ENCODE measurements around the gene TENM3. TPM values are rescaled to one million over a fixed set of nuclear protein-coding genes. Genes with fewer than 3 reads are reported as not detected.
"Not testable (repeated sequence)": the region's sequence is repeated elsewhere in the genome, so short reads cannot be mapped to it uniquely, and the experiment has no call there.

The TENM3 gene
- polyA plus RNA-seq (2013, experiment 1 of 2; ENCODE audit: insufficient read length), result 12.4 TPM
- polyA plus RNA-seq (2013, experiment 2 of 2; ENCODE audit: insufficient read length), result 13.6 TPM

GRCh38 chr4:182243204-182243603, at the start of gene TENM3:
TENM3 (plus strand) TSS chr4:182243402; CDS start chr4:182324021, 80,619 bp downstream.
- not testable (repeated sequence) for DNase-seq

DNA sequence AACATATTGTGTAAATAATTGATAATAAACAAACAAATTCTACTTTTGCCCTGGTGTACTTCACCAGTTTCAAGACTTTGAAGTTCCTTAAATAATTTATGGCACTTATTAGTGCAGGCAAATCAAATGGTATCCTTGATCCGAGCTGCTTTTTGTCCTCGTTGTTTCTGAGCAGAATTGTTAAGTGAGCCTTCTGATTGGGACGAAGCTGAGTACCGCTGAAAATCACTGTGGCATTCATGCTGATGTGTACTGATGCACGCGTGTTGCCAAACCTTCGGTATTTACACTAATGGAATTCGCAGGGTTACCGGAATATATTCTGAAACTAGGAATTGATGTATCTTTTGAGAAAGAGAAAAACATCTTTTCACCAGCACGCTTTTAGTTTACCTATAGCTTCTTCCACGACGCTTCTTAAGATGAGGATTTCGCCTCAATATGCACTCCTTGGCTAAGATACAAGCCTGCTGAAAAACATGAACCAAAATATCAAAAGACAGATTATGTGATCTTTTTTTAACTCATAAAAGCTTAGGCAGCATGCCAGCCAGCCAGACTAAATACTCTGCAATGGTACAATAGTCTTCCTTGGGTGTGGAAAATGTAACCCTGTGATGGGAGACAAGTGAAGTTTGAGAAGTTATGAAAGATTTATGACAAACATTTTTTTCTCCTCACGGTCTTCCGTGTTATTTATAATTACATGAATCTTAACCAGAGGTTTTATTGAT, 48.9 kb upstream of the TENM3 start:
- DNase-seq, result no peak

DNA sequence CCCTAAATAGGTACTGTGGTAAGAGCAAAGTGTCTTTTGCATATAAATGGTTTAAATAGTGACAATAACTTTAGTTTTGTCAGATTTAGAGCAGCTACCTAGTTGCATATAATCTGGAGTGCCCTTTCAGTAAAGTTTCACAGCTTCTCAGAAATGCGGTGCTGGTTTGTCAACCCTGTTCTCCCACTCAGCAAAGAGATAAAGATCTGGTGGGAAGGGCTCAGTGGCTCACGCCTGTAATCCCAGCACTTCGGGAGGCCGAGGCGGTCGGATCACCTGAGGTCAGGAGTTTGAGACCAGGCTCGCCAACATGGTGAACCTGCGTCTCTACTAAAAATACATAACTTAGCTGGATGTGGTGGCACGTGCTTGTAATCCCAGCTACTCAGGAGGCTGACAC, 45.6 kb upstream of the TENM3 start:
- DNase-seq, result no peak

- no peak for DNase-seq
Measured at GRCh38 chr4:182201871-182202270, 41.3 kb upstream of the TENM3 start.

DNA sequence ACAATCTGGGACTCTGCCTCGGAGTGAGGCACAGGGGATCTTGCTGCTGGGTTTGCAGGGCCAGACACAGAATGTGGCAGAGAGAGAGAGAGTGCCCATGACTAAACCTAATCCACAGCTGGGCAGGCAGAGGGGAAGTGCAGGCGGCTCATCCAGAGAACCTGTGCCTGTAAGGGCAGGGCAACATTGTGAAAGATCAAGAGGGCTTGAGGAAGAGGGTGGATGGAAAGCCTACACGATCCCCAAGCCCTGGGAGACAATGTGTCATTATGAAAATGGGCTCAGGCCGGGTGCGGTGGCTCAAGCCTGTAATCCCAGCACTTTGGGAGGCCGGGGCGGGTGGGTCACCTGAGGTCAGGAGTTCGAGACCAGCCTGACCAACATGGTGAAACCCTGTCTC, 40.6 kb upstream of the TENM3 start:
- DNase-seq, result no peak

DNA sequence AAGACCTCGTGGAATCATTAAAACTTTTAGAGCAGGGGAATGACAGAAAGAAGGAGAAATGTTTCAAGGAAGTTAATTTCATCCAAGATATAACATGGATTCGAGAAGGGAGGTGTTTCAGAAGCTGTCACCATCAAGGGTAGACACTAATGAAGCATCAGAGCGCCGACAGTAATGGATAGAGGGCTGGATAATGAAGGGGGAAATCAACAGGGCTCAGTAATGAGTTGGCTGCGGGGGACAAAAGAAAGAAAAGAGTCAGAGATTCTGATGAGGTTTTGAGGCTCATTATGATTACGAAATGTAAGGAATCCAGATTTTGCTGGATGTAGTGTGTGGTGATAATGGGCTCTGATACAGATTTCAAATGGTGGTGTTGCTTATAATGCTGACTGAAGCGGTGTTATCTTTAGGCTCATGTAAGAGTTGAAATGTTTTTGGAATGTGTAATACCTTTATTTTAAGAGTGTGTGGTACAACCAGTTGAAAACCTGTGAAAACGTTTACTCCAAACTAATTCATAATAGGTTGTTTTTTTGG, 39.3 kb upstream of the TENM3 start:
- DNase-seq, result no peak

DNA sequence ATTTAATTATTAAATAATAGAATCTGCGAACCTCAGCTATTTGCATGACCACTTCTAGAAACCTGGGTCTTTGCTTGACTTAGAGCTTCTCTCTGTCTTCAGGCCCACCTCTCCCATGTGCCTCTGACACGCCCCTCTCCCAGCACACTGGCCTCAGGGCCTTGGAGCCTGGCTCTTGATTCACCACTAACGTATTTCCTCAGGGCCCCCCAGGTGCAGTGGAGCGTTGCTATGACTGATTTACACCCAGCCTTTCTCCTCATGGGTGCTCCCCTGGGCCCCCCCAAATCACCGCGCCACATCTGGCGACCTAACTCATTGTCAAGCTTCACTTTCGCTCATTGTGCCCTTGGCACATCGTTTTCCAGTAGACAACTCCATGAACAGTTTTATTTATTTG, 37.9 kb upstream of the TENM3 start:
- DNase-seq, result no peak

- no peak for DNase-seq
Measured at GRCh38 chr4:182206266-182206665, 36.9 kb upstream of the TENM3 start.

DNA sequence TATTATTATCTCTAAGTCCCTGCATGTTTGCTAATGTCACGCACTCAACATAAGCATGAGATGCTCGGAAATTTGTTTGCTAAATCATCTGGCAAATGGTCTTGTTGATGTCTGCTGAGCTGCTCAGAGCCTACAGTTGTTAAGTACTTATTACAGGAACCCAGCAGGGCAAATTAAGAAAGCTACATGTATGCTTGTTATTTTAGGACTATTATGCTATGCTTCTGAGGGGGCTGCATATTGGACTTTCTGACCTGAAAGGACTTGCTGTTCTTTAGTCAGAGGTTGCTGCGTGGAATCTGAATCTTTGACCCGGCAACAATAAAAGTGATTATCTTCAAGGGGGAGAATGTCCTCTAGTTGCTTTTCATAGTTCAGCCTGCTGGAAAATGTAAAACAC, 36.3 kb upstream of the TENM3 start:
- DNase-seq, result no peak

GRCh38 chr4:182207830-182208396, 35.3 kb upstream of the TENM3 start:
- peak; percentile 84 for DNase-seq

GRCh38 chr4:182208526-182209050, 34.6 kb upstream of the TENM3 start:
- DNase-seq, result no peak

DNA sequence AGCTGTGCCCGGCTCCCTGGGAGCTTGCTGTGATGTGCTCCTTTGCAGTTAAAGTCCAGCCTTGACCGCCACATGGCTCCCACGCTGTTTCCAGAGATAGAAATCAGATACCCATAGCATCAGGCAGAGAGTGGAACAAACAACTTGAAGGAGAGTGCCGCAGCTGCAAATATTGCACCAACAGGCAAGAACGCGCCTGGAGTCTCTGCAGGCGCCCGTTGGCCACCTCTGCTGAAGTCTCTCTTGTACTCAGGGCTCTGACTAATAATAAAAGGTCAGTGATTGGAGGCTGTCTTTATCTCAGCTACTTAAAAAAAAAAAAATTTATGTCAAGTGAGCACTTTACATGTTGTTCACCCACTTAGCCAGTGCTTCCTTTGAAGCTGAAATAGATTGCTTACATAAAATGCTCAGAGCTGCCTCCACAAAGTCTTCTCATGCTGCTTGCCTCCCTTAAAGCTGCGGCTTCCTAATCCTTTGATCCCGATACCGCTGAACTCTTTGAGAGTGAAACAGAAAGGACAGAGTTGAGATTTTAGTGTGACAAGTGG, 30.9 kb upstream of the TENM3 start:
- DNase-seq, result no peak

GRCh38 chr4:182213004-182213403, 30.2 kb upstream of the TENM3 start:
- no peak for DNase-seq

DNA sequence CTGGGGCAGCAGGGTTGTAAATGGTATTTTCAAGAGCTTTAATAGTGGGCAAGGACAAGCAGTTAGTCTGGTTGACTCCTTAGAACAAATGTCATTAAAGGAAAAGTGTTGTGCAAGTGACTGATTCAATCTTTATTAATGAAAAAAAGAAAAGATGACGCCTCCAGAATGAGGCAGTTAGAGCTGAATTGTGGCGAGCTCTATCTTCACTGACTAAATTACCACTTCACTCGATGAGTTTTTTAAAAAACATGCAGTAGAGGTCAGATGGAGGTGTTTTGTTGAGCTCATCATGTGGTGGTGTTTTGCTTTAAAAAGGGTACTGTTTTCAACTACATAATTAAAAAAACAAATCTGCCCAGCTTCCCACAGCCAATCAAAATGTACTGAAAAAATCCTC, 28.1 kb upstream of the TENM3 start:
- DNase-seq, result no peak

- no peak for DNase-seq
Measured at GRCh38 chr4:182216005-182216404, 27.2 kb upstream of the TENM3 start.

GRCh38 chr4:182219411-182220056, 23.7 kb upstream of the TENM3 start:
- DNase-seq, result peak; percentile 59

DNA sequence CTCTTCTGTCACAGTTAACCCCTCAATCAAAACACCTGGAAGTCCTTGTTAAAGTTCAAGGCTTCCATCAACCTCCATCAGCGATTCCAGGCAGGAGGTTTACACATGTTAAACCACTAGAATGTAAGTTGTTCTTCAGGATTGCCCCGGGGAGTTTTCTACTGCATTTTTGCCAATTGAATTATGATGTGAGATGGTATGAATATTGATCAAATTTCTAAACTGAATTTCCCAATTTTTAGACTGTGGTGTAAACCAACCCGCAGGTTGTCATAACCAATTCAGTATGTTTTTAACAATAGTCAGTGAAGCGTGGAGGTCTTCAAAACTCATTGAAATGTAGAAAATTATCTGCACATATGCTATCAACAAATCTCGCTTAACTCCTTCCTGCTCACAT, 21.2 kb upstream of the TENM3 start:
- no peak for DNase-seq

- no peak for DNase-seq
Measured at GRCh38 chr4:182222766-182223165, 20.4 kb upstream of the TENM3 start.

DNA sequence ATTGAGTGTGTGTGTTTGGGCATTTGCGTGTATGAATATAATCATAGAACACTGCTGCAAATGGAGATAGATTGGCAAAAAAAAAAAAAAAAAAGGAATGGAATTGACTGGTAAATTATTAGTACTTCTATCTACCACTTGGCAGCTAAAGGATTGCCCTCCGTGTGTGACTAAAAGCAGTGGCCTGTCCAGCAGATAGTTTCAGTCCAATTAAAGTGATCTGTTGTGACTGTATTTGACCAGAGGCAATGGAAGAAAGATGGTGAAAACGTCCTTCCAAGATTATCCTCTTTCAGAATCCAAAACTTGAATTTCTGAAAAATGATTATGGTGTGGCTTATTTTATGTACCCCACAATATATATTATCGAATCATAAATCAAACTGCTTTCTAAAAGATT, 19.5 kb upstream of the TENM3 start:
- DNase-seq, result no peak

- DNase-seq, result no peak
Measured at GRCh38 chr4:182224192-182224850, 18.9 kb upstream of the TENM3 start.

- no peak for DNase-seq
Measured at GRCh38 chr4:182225257-182225852, 17.8 kb upstream of the TENM3 start.

- no peak for DNase-seq
Measured at GRCh38 chr4:182227611-182228010, 15.6 kb upstream of the TENM3 start.
